Inflammatory macrophage (primary cell): ENCODE data around the gene BAHCC1.

ENCODE experiments used
- DNase-seq, 2 donors: peaks; one replicate each; pipeline ENCODE4 v3.0.0-alpha.2; 2020 to 2022

Gene BAHCC1

DNA sequence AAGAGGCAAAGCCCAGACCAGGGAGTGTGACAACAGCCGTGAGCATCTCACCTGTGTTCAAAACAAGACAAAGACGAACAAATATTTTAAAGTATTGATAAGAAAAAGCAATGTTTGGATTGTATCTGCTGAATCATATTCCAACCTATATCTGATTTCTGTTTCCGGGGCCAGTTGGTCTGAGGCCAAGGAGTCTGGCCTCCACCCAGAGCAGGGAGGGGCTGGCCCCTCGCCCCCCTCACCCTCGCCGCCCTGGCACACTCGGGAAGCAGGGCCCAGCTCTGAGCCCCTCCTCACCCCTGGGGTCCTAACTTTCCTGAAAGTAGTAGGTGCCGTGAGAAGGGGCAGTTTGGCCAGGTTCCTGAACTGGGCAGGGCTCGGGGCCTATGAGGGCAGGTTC lies 69.3 kb downstream of the BAHCC1 start:
- DNase-seq = no peak

DNA sequence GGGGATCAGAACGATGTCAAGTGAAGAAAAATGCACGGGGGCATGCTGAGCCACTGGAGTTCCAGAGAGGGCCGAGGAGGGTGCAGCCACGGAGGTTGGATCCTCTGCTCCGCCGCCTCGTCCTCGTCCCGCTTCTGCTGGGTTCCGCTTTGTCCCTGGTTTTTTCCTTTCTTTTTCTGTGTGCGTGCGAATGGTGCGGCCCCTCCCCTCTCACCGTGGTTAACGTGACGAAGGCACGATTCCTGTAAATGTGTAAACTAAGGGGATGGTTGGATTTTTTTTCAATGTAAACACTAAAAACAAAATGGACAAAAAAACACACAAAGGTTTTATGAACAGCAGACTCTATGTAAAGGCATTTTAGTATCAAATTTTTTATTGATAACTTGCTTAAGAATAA lies 70.7 kb downstream of the BAHCC1 start:
- DNase-seq = no peak

DNA sequence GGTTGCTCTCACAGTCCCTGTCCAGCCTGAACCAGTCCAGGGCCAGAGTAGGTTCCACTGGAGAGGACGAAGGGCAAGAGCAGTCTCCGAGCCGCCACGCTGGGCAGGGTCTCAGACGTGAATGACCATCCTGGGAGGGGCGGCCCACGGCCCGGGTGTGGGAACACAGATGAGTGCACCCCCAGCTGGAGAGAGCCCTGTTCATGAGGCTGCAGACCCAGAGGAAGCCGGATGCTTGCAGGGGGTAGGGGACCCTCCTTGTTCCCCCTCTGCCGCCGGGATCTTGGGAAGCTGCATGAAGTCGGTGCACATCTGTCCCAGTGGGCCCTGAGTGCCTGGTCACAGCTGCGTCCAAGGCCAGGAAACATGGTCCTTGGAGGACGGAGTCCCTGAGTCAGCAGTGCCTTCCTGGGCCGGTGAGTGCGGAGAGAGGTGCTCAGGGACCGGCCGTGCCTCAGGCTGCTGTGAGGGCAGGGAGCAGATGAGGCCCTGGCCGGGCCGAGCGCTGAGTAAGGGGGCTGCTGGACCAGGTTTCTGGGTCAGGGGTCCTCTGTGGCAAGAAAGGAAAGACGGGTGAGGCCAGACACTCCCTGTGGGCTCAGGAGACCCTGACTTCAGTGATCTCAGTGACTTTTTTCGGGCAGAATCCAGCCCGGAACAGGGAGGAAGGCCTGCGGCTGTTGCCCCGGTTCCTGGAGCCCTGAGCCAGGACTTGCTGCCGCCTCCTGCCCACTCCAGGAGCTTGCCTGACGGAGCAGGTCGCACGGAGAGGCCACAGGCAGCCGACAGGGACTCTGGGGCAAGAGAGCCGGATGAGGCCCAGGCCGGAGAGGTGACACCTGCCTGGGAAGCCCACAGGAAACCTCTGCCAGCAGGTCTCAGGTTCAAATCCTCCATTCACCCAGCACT lies 71.6 kb downstream of the BAHCC1 start:
- DNase-seq = no peak

DNA sequence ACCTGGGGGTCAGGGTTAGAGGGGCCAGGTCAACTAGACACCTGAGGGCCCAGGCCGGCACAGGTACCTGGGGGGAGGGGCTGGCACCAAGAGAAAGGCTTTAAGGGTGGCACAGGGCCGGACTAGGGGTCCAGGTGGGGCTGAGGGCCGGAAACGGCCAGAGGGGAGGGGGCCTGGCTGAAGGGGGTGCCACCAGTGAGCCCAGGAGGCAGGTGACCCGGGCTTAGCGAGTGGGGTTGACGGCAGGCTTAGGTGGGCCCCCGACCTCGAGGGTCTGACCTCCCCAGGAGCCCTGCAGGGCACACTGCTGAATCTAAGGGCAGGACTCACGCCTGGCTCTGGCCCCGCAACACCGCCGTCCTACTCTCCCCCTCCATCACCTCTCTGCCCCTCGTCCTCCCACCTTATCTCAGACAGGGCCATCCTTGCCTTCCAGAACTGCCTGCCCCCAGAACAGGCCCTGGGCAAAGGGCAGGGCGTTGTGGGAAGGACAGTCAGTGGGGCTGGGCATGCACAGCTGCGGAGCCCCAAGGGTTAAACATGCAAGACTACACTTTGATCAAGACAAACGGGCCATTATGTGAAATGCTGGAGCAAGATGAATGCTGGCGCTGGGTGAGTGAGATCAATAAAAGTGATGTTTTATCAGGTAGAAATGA lies 73.0 kb downstream of the BAHCC1 start:
- no peak for DNase-seq

DNA sequence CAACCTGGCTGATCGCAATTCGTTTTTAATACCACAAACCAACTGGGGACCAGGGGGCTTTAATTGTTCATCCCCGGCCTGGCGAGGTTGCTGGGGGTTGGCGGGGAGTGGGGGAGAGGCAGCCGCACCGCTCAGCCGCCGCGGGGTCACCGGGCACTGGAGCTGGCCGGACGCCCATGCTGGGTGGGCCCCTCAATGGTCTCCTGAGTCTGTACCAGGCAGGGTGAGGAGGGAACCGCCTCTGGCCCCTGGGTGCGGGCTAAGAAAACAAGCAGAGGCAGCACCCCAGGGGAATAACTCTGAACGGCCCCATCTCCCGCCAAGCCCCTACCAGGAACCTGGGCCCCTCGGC lies 73.5 kb downstream of the BAHCC1 start:
- DNase-seq = no peak

DNA sequence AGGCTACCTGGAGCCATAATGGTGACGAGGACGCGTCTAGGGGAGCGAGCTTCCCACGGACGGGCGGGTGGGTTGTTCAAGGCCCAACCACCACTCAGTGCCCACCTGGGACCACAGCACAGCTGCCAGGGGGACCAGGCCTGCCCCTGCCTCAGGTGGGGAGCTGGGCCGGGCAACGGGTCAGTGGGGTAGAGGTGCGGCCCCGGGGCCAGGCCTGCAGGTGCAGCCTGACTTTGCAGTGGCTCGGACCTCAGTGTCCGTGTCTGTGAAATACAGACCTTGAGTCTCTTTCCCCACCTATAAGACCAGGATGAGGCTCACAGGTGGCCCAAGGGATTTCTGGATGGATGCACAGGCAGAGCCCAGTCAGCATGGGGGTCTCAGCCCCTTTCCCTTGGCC lies 74.0 kb downstream of the BAHCC1 start:
- no peak for DNase-seq

DNA sequence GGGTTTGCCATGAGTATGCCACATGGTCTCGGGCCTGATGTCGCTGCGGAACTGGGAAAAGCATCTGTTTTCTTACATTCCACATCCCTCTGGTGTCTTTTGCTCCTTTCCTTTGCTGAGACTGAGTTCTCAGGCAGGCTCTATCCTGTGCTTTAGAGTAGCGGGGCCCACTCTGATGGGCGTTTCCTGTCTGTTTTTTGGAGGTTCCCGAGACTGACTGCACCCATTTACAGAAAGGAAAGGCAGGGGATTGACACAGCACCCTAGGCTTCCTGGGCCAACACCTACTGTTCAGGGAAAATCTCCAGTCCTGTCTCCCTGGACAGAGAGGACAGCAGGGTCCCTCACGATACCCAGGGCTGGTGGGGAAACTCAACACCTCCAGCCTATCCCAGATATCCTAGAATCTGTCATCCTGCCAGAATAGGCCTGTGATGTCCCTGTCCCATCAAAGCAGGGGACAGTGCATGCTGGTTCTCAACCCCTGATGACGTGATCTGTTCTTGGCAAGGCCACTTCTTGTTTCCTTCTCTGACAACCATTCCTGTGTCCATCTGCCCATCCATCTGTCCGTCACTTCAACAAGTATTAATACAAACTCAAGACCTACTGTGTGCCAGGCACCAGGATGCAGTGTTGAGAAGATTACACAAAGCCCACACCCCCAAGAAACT lies 75.2 kb downstream of the BAHCC1 start:
- DNase-seq = no peak

DNA sequence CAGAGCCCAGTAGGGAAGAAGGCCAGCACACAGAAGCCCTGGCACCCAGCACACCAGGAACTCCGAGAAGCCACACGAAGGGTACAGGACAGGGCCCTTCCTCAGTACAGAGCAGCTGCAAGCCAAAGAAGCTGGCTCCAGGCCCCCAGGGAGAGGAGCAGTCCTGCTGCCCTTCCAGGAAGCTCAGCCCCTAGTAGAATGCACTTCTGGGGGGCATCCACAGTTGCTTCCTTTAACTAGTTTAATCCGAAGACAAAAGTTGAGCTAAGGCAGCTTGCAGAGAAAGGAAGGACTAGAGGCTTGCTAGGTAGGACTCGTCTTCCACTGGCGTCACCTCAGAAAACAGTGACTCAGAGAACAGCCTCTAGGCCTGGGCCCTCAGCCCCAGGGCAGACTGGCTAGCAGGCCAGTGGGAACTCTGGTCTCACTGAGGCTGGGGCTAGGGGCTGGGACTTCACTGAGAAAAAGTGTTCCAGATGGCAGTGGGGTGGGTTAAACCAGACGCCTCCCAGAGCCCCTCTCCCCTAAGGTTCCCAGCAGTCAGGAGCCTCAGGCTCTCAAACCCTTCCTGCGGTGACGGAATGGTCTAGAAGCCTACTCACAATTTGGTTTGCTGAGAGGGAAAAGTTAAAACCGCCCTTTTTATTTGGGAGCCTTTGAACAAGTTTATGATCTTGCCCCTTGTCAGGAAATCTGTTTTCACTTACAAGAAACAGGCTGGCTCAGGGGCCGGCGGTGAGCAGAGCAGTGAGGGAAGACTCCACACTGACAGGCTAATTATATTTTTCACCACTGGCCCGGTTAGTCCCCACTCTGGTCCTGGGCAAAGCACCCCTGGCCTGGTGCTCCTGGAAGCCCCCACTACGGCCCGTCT lies 75.9 kb downstream of the BAHCC1 start:
- DNase-seq = no peak

DNA sequence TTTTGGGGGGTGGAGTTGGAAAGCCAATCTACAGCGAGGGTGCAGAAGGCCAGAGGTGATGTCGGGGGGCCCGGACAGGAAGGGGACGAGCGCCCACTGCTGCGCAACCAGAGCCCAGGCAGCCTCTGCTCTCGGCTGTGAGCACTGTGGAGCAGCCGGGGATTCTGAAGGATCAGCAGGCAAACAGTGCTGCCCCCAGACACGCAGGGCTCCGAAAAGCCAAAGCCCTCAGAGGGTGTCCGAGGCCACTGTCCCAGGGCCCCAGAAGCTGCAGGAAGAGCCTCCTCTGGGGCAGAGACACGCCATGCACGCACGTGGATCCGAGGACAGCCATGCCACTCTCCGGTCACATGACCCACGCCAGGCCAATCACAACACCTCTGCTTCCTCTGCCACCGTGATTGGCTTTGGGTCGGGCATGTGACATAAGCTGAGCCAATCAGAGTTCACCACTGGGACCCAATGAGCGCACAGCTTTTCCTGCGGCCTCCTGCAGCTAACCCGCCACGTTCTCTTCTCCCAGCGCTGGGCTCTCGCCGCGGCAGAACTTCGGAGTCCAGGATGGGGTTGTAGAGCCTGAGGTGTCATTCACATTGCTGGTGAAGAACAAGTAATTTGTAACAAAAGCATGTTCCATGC lies 76.7 kb downstream of the BAHCC1 start:
- DNase-seq = no peak

DNA sequence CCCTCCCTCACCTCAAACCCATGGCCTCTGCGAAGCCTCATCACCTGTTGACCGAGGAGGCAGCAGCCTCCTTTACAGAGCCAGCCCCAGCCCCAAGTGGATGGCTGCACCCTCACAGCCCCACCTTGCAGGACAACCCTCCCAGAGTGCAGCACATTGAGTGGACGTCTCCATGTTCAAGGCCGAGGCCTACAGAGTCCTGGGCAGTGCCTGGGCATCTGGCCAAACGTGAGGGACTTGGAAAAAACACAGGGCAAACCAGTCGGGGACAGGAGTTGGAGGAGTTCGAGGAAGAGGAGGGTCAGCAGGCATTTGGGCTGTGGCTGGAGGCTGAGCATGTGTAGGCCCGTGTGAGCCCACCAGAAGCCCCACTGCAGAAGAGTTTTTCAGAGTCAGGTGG lies 77.8 kb downstream of the BAHCC1 start:
- DNase-seq = no peak

DNA sequence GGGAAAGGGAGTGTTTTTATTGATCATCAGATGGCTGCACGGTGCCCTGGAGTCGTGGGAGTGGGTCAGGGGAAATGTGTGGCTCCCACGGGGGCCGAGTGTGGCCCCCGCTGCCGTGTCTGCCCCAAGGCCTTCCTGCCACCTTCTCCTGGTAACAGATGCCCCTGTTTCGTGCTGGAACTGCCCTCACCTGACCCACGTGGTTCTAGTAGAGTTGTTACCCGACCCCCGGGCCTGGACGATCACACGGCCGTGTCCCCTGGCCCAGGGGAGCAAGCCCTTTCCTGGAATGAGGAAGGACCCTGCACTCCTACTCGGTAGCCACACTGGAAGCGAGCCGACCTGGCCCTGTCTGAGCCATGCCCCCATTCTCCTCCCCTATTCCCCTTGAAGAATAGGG lies 79.7 kb downstream of the BAHCC1 start:
- DNase-seq = no peak

DNA sequence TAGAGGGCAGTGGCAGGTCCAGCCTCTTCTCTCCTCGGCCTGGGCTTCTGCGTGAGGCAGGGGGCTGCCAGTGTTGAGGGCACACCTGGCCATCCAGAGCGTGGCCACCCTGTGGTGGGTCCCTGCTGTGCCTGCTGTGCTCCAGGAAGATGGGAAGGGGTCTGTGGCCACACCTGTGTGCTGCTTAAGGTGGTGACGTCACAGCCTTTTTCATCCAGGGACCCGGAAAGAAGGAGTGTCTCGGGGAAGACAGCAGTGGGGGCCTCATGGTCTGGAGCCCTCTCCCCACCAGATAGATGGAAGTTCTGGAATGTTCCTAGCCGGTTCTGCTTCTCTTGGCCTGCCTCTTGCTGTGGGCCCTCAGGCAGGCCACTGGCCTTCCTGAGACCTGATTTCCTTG lies 80.8 kb downstream of the BAHCC1 start:
- DNase-seq = no peak

DNA sequence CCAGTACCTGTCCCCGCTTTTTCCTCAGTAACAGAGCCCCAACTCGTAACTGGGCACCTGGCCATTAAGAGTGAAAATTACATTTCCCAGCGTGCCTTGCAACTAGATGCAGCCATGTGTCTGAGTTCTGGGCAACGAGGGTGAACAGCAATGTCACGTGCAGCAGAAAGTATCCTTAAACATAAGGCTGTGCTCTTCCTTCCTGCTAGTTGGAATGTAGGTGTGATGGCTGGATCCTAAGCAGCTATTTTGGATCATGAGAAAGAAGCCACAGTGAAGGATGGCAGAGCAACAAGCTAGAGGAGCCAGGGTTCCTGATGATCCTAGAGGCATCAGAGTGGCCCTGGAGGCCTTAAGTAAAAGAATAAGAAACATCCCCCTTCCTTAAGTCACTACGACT lies 81.4 kb downstream of the BAHCC1 start:
- no peak for DNase-seq

DNA sequence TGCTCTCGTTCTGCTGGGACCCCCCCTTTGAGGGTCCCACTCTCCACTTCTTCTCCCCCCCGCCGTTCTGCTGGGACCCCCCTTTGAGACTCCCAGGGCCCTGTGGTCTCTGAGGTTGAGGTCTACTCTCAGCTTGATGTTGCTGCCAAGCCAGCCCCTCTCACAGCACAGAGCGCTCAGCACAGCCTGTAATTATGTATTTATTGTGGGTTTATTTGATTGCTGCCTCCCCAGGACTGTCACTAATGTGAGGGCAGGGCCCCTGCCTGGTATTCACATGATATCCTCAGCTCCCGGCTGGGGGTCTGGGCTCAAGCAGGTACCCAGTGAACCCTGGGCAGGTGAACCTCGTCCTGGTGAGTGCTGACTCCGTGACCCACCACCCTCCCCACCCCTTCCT lies 81.9 kb downstream of the BAHCC1 start:
- no peak for DNase-seq

DNA sequence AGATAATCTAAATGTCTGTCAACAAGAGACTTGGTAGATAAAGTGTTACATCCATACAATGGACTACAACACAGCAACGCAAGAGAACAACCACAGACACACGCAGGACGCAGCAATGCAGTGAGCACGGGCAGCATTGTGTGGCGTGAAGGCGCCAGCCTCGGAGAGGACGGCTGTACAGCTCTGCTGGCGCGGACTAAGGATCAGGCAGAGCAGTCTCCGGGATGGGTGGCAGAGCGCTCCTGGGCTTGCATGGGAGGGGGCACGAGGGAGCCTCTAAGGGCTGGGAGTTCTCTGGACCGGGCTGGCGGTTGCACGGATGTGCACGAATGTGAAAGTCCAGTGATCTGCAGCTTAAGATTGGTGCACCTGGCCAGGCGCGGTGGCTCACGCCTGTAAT lies 82.9 kb downstream of the BAHCC1 start:
- no peak for DNase-seq

DNA sequence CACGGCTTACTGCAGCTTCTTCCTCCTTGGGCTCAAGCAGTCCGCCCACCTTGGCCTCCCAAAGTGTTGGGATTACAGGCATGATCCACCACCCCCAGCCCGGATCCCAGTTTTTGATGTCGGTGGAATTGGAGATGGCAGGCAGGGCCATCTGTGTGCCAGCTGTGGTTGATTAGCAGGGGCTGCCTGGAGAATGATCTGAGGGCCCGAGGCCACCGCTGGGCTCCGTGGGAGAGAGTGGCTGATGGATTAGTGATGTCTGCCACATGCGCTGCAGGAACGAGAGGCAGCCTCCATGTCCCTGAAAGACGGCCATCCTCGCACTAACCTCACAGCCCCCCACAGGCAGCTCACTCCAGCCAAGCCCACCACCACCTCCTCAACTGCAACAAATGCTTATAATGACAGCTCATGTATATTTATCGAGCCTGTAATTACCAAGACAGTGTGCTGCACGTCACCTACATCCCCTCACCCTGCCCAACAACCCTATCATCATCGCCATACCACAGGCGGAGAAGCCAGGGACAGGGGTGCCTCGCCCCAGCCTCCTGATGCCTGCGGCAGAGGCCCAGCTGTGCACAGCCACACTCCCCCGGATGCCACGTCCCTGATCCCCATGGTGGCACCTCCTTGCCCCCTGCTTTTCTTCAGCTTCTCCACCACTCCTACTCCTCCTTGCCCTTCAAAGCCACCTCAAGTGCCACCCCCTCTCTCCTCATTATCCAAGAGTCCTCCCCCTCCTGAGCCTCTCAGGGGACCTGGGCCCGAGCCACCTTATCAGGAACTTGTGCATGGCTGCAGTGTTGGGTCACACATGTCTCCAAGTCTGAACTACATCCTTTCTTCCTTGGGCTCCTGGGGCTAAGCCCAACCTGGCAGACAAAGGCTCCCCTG lies 84.2 kb downstream of the BAHCC1 start:
- DNase-seq = no peak

DNA sequence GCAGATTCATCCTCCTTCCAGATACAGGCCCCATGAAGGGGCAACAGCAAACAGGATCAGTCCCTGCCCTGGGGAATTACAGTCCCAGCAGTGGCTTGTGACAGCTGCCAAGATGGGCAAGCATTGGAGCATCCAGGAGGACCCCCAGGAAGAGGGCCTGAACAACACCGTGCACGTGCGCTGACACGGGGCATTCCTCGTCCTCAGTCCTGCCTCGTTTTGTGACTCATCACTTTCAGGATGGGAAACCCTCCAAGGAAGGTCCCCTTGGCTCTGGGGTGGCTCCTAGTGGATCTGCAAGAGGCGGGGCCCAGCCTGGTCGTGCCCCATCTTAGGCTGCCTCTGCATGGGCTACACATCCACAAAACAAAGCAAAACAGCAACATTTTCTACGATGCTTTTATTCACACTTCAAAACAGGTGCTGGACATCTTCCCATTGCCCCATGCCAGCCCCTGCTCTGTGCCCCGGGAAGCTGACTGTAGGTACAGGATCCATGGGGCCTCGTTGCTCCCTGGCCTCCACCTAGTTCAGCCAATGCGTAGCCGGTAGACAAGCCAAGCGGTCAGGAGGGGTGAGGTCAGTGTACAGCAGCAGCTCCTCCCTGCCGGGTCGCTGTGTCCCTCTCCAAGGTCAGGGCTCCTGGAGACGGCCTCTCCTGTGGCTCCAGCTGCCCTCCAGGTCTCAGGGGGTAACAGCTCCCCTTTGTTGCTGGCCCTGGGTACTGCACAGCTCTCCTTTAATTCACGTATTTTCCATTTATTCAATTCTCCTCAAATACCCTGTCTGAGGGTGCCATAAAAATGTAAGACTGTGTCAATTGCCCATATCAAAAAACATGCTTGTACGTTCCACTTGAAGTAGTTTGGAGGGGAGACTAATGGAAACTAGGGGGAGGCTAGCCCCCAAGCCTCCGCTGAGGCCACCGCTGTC lies 85.1 kb downstream of the BAHCC1 start:
- DNase-seq = no peak

DNA sequence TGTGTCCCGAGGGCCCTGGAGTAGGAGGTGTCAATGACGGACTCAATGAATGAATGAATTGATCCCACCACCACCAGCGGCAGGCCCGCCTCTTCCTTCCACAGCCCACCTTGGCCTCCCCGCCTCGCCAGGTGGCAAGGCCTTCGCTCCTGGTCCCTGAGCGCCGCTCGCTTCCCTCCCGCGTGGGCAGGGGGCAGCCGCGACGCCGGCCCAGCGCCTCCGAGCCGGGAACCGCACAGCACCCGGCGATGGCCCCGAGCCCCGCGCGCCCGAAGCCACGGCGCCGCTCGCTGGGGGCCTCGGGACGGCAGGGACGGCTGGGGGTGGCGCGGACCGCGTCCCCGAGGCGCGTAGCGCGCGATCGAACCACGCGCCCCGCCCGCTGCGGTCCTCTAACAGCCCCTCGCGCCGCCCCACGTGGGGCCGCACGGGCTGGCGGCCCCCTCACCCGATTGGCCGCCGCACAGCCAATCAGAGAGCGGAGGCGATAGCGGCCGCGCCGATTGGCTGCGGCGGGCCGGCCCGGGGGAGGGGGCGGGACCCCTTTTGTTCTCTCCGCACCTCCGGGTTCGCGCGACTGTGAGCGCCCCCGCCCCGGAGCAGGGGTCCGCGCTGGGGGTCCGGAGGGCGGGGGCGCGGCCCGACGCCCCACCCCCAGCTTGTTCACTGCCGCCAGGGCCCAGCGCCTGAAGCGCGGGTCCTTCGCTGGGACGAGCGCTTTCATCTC lies 86.0 kb downstream of the BAHCC1 start:
- peak; percentile 44 to 66 for DNase-seq

DNA sequence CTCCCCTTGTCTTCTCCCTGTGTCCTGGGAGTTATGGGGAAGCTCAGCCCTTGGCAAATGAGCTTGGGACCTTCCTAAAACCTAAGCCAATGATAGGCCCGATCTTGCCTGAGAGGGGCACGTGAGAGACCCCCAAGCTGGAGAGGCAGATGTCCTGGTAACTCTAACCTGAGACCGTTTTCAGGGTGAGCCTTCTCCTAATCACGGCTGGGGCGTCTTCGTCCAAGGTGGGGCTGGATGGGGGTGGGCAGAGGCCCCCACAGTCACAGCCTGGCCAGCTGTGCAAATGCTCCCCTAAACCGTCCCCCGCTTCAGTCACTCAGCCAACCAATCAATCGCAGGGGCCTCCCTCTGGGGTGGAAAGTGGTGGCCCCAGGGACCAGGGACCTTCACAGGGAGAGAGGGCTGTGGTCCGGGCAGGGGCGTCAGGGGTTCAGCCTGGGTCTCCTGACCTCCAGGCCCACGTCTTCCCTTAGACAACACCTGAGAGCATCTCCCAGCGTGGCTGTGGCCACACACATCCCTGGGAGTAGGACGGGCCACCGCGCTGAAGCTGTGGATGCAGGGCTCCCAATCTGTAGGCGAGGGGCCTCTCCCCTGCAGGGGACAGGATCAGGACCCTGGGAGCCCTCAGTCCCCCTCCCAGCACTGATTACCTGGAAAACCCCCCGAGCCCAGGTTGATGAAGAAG lies 86.7 kb downstream of the BAHCC1 start:
- DNase-seq = no peak
